Nephron (organoid): ENCODE data around the gene CDH4.

ENCODE experiments used
- H3K27ac Mint-ChIP-seq, 3 experiments: 2 replicates each; pipeline ENCODE4 v1.8.0; 2020; ENCODE audit warnings: mixed read lengths in 3 of 3, mild to moderate bottlenecking in 2 of 3, moderate library complexity in 1 of 3
- H3K27me3 Mint-ChIP-seq: 2 replicates; pipeline ENCODE4 v1.8.0; 2021; ENCODE audit warnings: low read depth, mild to moderate bottlenecking, moderate library complexity, mixed read lengths
- H3K36me3 Mint-ChIP-seq: 2 replicates; pipeline ENCODE4 v1.8.0; 2020; ENCODE audit warnings: low read depth, mixed read lengths
- H3K4me1 Mint-ChIP-seq: 2 replicates; pipeline ENCODE4 v1.8.0; 2020; ENCODE audit warnings: mixed read lengths
- H3K4me3 Mint-ChIP-seq, 3 experiments: 2 replicates each; pipeline ENCODE4 v1.8.0; 2020; ENCODE audit warnings: mild to moderate bottlenecking in 3 of 3, mixed read lengths in 3 of 3, moderate library complexity in 2 of 3
- H3K9me3 Mint-ChIP-seq: 2 replicates; pipeline ENCODE4 v1.8.0; 2020; ENCODE audit warnings: mixed read lengths
- CTCF ChIP-seq, 3 experiments: fragments of 200-600 bp; sonication (generic); IDR thresholded peaks; one replicate each; pipeline ENCODE4 v1.5.0; 2021; ENCODE audit warnings: antibody characterized with exemption in 3 of 3; ENCODE audit not compliant: unreplicated experiment in 3 of 3

The CDH4 gene

DNA sequence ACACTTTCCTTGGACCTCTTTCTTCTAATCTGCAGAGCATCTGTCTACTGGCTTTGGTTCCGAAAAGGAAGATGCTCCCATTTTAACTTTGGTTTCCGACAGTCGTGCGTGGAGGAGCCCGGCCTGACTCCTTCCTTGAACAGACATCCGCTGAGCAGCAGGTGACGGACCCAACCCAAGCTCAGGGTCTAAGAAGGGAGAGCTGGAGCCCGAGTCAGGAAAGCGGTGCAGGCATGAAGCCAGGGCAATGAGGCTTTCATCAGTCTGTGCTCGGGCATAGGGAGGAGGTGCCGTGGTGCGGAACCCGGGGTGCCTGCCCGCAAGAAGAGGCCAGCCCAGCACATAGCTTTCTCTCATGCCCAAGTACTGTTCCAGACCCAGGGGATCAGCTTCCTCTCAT is 109.4 kb downstream of the CDH4 start:
- Mint-ChIP-seq H3K9me3 (peaks cover 4% of the 10 kb centered on the region), H3K36me3 (no peaks in the 10 kb centered on the region), H3K27ac (no peak overlapping the region), H3K27me3 (peaks cover 54% of the 10 kb centered on the region), H3K4me1 (peaks cover 4% of the 10 kb centered on the region), H3K4me3 (no peak overlapping the region)
- no peak for TF ChIP-seq CTCF (IDR thresholded peaks at IDR 0.05; ENCODE audit: unreplicated experiment in 3 of 3)

DNA sequence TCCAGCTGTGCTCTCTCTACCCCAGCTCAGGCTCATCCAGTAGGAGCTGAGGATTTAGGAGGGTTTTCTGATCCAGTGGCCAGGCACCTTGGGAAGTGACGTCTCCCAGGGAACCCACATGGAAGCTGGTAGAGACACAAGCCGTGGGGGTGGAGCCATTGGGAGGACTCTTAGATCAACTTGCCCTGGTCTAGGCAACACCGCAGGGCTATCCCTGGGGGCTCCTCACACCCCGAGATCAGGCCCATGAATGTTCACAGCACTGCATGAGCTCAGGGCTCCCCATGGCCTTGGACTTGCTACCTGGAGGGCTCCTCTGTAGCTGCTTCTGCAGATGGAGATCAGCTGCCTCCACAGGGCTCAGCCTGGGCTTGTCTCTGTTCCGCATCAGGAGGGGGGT is 112.1 kb downstream of the CDH4 start:
- H3K27ac Mint-ChIP-seq: no peak overlapping the region
- no peak overlapping the region for H3K4me3 Mint-ChIP-seq
- no peak for TF ChIP-seq CTCF (IDR thresholded peaks at IDR 0.05; ENCODE audit: unreplicated experiment in 3 of 3)
- H3K9me3 Mint-ChIP-seq: peaks cover 4% of the 10 kb centered on the region
- H3K4me1 Mint-ChIP-seq: no peaks in the 10 kb centered on the region
- peaks cover 42% of the 10 kb centered on the region for H3K27me3 Mint-ChIP-seq
- no peaks in the 10 kb centered on the region for H3K36me3 Mint-ChIP-seq

DNA sequence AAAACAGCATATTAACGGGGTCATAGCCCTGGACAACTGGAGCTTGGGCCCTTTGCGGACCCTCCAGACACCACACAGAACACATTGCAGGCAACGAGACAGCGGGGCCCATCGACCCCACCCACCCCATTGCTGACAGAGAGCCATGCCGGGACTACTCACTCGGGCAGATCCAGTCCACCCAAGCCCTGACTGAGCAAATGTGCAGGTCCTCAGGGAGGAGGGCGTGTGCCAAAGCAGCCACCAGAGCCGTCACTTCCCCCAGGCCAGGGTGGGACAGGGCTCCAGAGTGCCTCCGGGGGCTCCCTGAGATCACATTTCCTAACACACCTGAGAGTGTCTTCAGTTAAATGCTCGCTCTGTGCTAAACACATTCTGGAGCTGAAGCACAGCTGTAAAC is 114.9 kb downstream of the CDH4 start:
- Mint-ChIP-seq H3K27me3 (peaks cover 33% of the 10 kb centered on the region), H3K4me3 (no peak overlapping the region), H3K36me3 (no peaks in the 10 kb centered on the region), H3K4me1 (peaks cover 7% of the 10 kb centered on the region), H3K27ac (no peak overlapping the region), H3K9me3 (peaks cover 4% of the 10 kb centered on the region)
- no peak for TF ChIP-seq CTCF (IDR thresholded peaks at IDR 0.05; ENCODE audit: unreplicated experiment in 3 of 3)

GRCh38 chr20:61369731-61370520 is 117.9 kb downstream of the CDH4 start:
- Mint-ChIP-seq H3K4me1 (peaks cover 12% of the 10 kb centered on the region), H3K4me3 (no peak overlapping the region), H3K9me3 (peaks cover 4% of the 10 kb centered on the region), H3K27me3 (peaks cover 45% of the 10 kb centered on the region), H3K36me3 (no peaks in the 10 kb centered on the region), H3K27ac (no peak overlapping the region)
- no peak for TF ChIP-seq CTCF (IDR thresholded peaks at IDR 0.05; ENCODE audit: unreplicated experiment in 3 of 3)

GRCh38 chr20:61370841-61371303 is 118.8 kb downstream of the CDH4 start:
- Mint-ChIP-seq H3K4me3 (no peak overlapping the region), H3K36me3 (no peaks in the 10 kb centered on the region), H3K27ac (no peak overlapping the region), H3K27me3 (peaks cover 44% of the 10 kb centered on the region), H3K4me1 (peaks cover 12% of the 10 kb centered on the region), H3K9me3 (no peaks in the 10 kb centered on the region)
- no peak for TF ChIP-seq CTCF (IDR thresholded peaks at IDR 0.05; ENCODE audit: unreplicated experiment in 3 of 3)
